Activated T-cell treated with anti-CD3 and anti-CD28 coated beads, Interleukin-2, amount 50 U/mL, for 4 hours (primary cell): ENCODE results near the gene GPN2. TPM values are rescaled to one million over a fixed set of nuclear protein-coding genes. Genes with fewer than 3 reads are reported as not detected.

Experiments
- total RNA-seq, 3 donors: library from RNA; stranded (reverse); gene quantifications; one replicate each; pipeline ENCODE4 v1.2.1, GENCODE V29; 2021

GPN2 gene
- total RNA-seq, 3 donors from 2014 or later: 59.9 to 62.0 (median 61.1) TPM

Other genes starting within 250 kb of the GPN2 start
- 10 to 100 TPM; 85.0 to 92.7 (median 91.1) TPM for gene ARID1A, start 194.3 kb downstream of the GPN2 start, total RNA-seq
- gene PIGV, start 102.3 kb downstream of the GPN2 start, total RNA-seq: 10 to 100 TPM in 2 of 3 donors, 1 to 10 TPM in 1; 8.4 to 11.2 (median 10.4) TPM
- gene ZDHHC18, start 63.6 kb downstream of the GPN2 start, total RNA-seq: 10 to 100 TPM; 66.1 to 76.8 (median 71.8) TPM
- gene SFN, start 27.1 kb downstream of the GPN2 start, total RNA-seq: under 1 TPM; 0.19 to 0.61 (median 0.24) TPM
- 10 to 100 TPM; 20.1 to 21.8 (median 20.2) TPM for gene GPATCH3, start 10.2 kb upstream of the GPN2 start, total RNA-seq
- not detected for gene NR0B2, start 23.7 kb upstream of the GPN2 start, total RNA-seq
- gene NUDC, start 31.5 kb upstream of the GPN2 start, total RNA-seq: 100 to 1,000 TPM; 182 to 204 (median 186) TPM
- gene KDF1, start 70.2 kb upstream of the GPN2 start, total RNA-seq: not detected
- gene TRNP1, start 103.4 kb upstream of the GPN2 start, total RNA-seq: 1 to 10 TPM in 1 of 3 donors, under 1 TPM in 2; 0.61 to 1.5 (median 0.76) TPM
- gene TENT5B, start 122.6 kb upstream of the GPN2 start, total RNA-seq: under 1 TPM in 2 of 3 donors, not detected in 1; 0.14 to 0.15 TPM